ENCODE data around the gene HVCN1.
A peak's percentile ranks its signal among the peaks of the same experiment; 100 is the strongest.

HVCN1 gene

GRCh38 chr12:110704231-110704630, 15.3 kb upstream of the HVCN1 start:
- Histone ChIP-seq H3K36me3 (ENCODE audit: control insufficient read depth in 1 of 2, insufficient read depth in 2 of 2, low read length in 2 of 2) (no peaks in the 10 kb centered on the region), H3K9me3 (ENCODE audit: control insufficient read depth in 1 of 2, low read length in 2 of 2) (no peaks in the 10 kb centered on the region), H3K27me3 (ENCODE audit: control insufficient read depth in 1 of 2, insufficient read depth in 2 of 2, low read length in 2 of 2) (no peaks in the 10 kb centered on the region), H3K9ac (ENCODE audit: low read depth in 1 of 2, low read length in 2 of 2) (no peak overlapping the region), H3K4me1 (ENCODE audit: control insufficient read depth in 1 of 2, insufficient read depth in 2 of 2, low read length in 2 of 2) (peaks cover 3 to 5% of the 10 kb centered on the region in 2 donors), H3K4me3 (ENCODE audit: low read depth in 1 of 2, low read length in 2 of 2) (no peak overlapping the region), H3K27ac (ENCODE audit: low read depth, low read length) (no peak overlapping the region)

- peaks cover 8 to 12% of the 10 kb centered on the region in 2 donors for H3K4me1 ChIP-seq (ENCODE audit: control insufficient read depth in 1 of 2, insufficient read depth in 2 of 2, low read length in 2 of 2)
- no peak overlapping the region for H3K27ac ChIP-seq (ENCODE audit: low read depth, low read length)
- no peaks in the 10 kb centered on the region for H3K9me3 ChIP-seq (ENCODE audit: control insufficient read depth in 1 of 2, low read length in 2 of 2)
- no peaks in the 10 kb centered on the region for H3K36me3 ChIP-seq (ENCODE audit: control insufficient read depth in 1 of 2, insufficient read depth in 2 of 2, low read length in 2 of 2)
- H3K4me3 ChIP-seq (ENCODE audit: low read depth in 1 of 2, low read length in 2 of 2): no peak overlapping the region
- no peaks in the 10 kb centered on the region for H3K27me3 ChIP-seq (ENCODE audit: control insufficient read depth in 1 of 2, insufficient read depth in 2 of 2, low read length in 2 of 2)
- no peak overlapping the region for H3K9ac ChIP-seq (ENCODE audit: low read depth in 1 of 2, low read length in 2 of 2)
Observed at GRCh38 chr12:110702081-110702480, 13.2 kb upstream of the HVCN1 start.

- H3K9me3 ChIP-seq (ENCODE audit: control insufficient read depth in 1 of 2, low read length in 2 of 2): no peaks in the 10 kb centered on the region
- H3K4me1 ChIP-seq (ENCODE audit: control insufficient read depth in 1 of 2, insufficient read depth in 2 of 2, low read length in 2 of 2): peaks cover 8 to 12% of the 10 kb centered on the region in 2 donors
- H3K4me3 ChIP-seq (ENCODE audit: low read depth in 1 of 2, low read length in 2 of 2): no peak overlapping the region
- H3K36me3 ChIP-seq (ENCODE audit: control insufficient read depth in 1 of 2, insufficient read depth in 2 of 2, low read length in 2 of 2): no peaks in the 10 kb centered on the region
- H3K9ac ChIP-seq (ENCODE audit: low read depth in 1 of 2, low read length in 2 of 2): no peak overlapping the region
- no peaks in the 10 kb centered on the region for H3K27me3 ChIP-seq (ENCODE audit: control insufficient read depth in 1 of 2, insufficient read depth in 2 of 2, low read length in 2 of 2)
- no peak overlapping the region for H3K27ac ChIP-seq (ENCODE audit: low read depth, low read length)
Observed at GRCh38 chr12:110699591-110700445, 10.9 kb upstream of the HVCN1 start.

- Histone ChIP-seq H3K4me3 (ENCODE audit: low read depth in 1 of 2, low read length in 2 of 2) (peak overlapping the region; percentile 10 to 12), H3K36me3 (ENCODE audit: control insufficient read depth in 1 of 2, insufficient read depth in 2 of 2, low read length in 2 of 2) (no peaks in the 10 kb centered on the region), H3K4me1 (ENCODE audit: control insufficient read depth in 1 of 2, insufficient read depth in 2 of 2, low read length in 2 of 2) (peaks cover 8 to 12% of the 10 kb centered on the region in 2 donors), H3K9me3 (ENCODE audit: control insufficient read depth in 1 of 2, low read length in 2 of 2) (no peaks in the 10 kb centered on the region), H3K27ac (ENCODE audit: low read depth, low read length) (no peak overlapping the region), H3K27me3 (ENCODE audit: control insufficient read depth in 1 of 2, insufficient read depth in 2 of 2, low read length in 2 of 2) (no peaks in the 10 kb centered on the region), H3K9ac (ENCODE audit: low read depth in 1 of 2, low read length in 2 of 2) (no peak overlapping the region)
Observed at GRCh38 chr12:110698171-110698902, 9.4 kb upstream of the HVCN1 start.

GRCh38 chr12:110697236-110697635, 8.3 kb upstream of the HVCN1 start:
- no peaks in the 10 kb centered on the region for H3K27me3 ChIP-seq (ENCODE audit: control insufficient read depth in 1 of 2, insufficient read depth in 2 of 2, low read length in 2 of 2)
- H3K9ac ChIP-seq (ENCODE audit: low read depth in 1 of 2, low read length in 2 of 2): no peak overlapping the region
- H3K9me3 ChIP-seq (ENCODE audit: control insufficient read depth in 1 of 2, low read length in 2 of 2): no peaks in the 10 kb centered on the region
- no peak overlapping the region for H3K27ac ChIP-seq (ENCODE audit: low read depth, low read length)
- H3K36me3 ChIP-seq (ENCODE audit: control insufficient read depth in 1 of 2, insufficient read depth in 2 of 2, low read length in 2 of 2): no peaks in the 10 kb centered on the region
- H3K4me1 ChIP-seq (ENCODE audit: control insufficient read depth in 1 of 2, insufficient read depth in 2 of 2, low read length in 2 of 2): peaks cover 8 to 12% of the 10 kb centered on the region in 2 donors
- no peak overlapping the region for H3K4me3 ChIP-seq (ENCODE audit: low read depth in 1 of 2, low read length in 2 of 2)

DNA sequence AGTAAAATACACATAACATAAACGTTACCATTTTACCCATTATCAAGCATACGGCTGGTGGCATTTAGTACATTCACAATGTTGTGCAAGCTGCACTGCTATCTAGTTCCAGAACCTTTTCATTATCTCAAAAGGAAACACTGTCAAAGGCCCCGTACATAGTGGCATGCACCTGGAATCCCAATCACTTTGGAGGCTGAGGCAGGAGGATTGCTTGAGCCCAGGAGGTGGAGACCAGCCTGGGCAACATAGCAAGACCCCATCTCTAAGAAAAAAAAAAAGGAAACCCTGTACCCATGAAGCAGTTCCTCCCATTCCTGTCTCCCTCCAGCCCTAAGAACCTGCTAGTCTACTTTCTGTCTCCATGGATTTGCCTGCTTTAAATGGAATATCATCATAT, 7.4 kb upstream of the HVCN1 start:
- no peak overlapping the region for H3K27ac ChIP-seq (ENCODE audit: low read depth, low read length)
- H3K36me3 ChIP-seq (ENCODE audit: control insufficient read depth in 1 of 2, insufficient read depth in 2 of 2, low read length in 2 of 2): no peaks in the 10 kb centered on the region
- H3K9me3 ChIP-seq (ENCODE audit: control insufficient read depth in 1 of 2, low read length in 2 of 2): no peaks in the 10 kb centered on the region
- H3K9ac ChIP-seq (ENCODE audit: low read depth in 1 of 2, low read length in 2 of 2): no peak overlapping the region
- peaks cover 8 to 12% of the 10 kb centered on the region in 2 donors for H3K4me1 ChIP-seq (ENCODE audit: control insufficient read depth in 1 of 2, insufficient read depth in 2 of 2, low read length in 2 of 2)
- no peaks in the 10 kb centered on the region for H3K27me3 ChIP-seq (ENCODE audit: control insufficient read depth in 1 of 2, insufficient read depth in 2 of 2, low read length in 2 of 2)
- H3K4me3 ChIP-seq (ENCODE audit: low read depth in 1 of 2, low read length in 2 of 2): no peak overlapping the region

GRCh38 chr12:110694330-110694901, 5.5 kb upstream of the HVCN1 start:
- no peaks in the 10 kb centered on the region for H3K36me3 ChIP-seq (ENCODE audit: control insufficient read depth in 1 of 2, insufficient read depth in 2 of 2, low read length in 2 of 2)
- H3K4me1 ChIP-seq (ENCODE audit: control insufficient read depth in 1 of 2, insufficient read depth in 2 of 2, low read length in 2 of 2): peaks cover 14 to 15% of the 10 kb centered on the region in 2 donors
- no peak overlapping the region for H3K27ac ChIP-seq (ENCODE audit: low read depth, low read length)
- H3K4me3 ChIP-seq (ENCODE audit: low read depth in 1 of 2, low read length in 2 of 2): no peak overlapping the region
- no peaks in the 10 kb centered on the region for H3K27me3 ChIP-seq (ENCODE audit: control insufficient read depth in 1 of 2, insufficient read depth in 2 of 2, low read length in 2 of 2)
- no peak overlapping the region for H3K9ac ChIP-seq (ENCODE audit: low read depth in 1 of 2, low read length in 2 of 2)
- H3K9me3 ChIP-seq (ENCODE audit: control insufficient read depth in 1 of 2, low read length in 2 of 2): no peaks in the 10 kb centered on the region

DNA sequence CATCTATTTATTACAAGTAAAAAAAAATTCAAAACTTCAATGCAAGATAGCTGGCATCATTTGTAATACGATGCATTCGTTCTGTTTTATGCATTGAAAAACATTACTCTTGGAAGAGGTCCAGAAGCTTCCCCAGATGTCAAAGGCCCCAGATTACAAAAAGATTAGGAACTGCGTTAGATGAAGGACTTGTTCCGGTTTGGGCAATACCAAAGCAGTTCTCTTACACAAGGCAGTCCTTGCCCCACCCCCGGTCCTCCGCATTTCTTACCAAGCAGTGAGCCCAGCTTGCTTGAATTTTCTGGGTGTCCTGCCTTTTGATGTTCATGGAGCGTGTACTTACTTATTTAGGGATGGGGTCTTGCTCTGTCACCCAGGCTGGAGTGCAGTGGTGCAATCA, 4.8 kb upstream of the HVCN1 start:
- Histone ChIP-seq H3K27me3 (ENCODE audit: control insufficient read depth in 1 of 2, insufficient read depth in 2 of 2, low read length in 2 of 2) (no peaks in the 10 kb centered on the region), H3K9me3 (ENCODE audit: control insufficient read depth in 1 of 2, low read length in 2 of 2) (no peaks in the 10 kb centered on the region), H3K9ac (ENCODE audit: low read depth in 1 of 2, low read length in 2 of 2) (no peak overlapping the region), H3K27ac (ENCODE audit: low read depth, low read length) (no peak overlapping the region), H3K4me3 (ENCODE audit: low read depth in 1 of 2, low read length in 2 of 2) (no peak overlapping the region), H3K36me3 (ENCODE audit: control insufficient read depth in 1 of 2, insufficient read depth in 2 of 2, low read length in 2 of 2) (no peaks in the 10 kb centered on the region), H3K4me1 (ENCODE audit: control insufficient read depth in 1 of 2, insufficient read depth in 2 of 2, low read length in 2 of 2) (peaks cover 10 to 16% of the 10 kb centered on the region in 2 donors)

GRCh38 chr12:110690127-110690430, 1.2 kb upstream of the HVCN1 start:
- Histone ChIP-seq H3K4me1 (ENCODE audit: control insufficient read depth in 1 of 2, insufficient read depth in 2 of 2, low read length in 2 of 2) (peaks cover 15 to 21% of the 10 kb centered on the region in 2 donors), H3K9me3 (ENCODE audit: control insufficient read depth in 1 of 2, low read length in 2 of 2) (no peaks in the 10 kb centered on the region), H3K9ac (ENCODE audit: low read depth in 1 of 2, low read length in 2 of 2) (peak overlapping the region; percentile 20 to 69), H3K36me3 (ENCODE audit: control insufficient read depth in 1 of 2, insufficient read depth in 2 of 2, low read length in 2 of 2) (no peaks in the 10 kb centered on the region), H3K27me3 (ENCODE audit: control insufficient read depth in 1 of 2, insufficient read depth in 2 of 2, low read length in 2 of 2) (peaks cover 5 to 12% of the 10 kb centered on the region in 2 donors), H3K27ac (ENCODE audit: low read depth, low read length) (no peak overlapping the region), H3K4me3 (ENCODE audit: low read depth in 1 of 2, low read length in 2 of 2) (peak overlapping the region; percentile 9 to 72)

Measured in duodenal mucosa (tissue), 2 donors.